Measurements from ENCODE around the gene PRKCG. TPM values are rescaled to one million over a fixed set of nuclear protein-coding genes. Genes with fewer than 3 reads are reported as not detected.

PRKCG gene
- total and polyA plus RNA-seq, 2 of the 8 experiments (the other 6 are each of a cell fraction or from before 2014, with no cell fraction given), result 6.1 to 10.6 TPM

DNA sequence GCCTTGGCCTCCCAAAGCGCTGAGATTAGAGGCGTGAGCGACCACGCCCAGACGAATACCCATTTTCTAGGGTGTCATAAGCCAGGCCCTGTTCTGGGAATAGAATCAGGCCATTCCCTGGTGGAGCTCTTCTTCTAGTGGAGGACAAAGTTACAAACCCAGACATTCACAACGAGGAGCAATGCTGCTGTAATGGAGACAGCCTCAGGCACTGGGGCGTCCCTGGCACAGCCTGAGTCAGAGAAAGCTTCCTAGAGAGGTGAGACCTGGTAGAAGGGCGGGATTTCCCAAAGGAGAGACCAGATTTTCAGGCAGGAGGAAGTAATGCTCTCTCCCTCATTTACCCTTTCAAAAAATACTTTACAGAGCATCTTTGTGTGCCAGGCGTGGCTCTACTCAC lies 12.7 kb downstream of the PRKCG start:
- no peak overlapping the region for H3K56ac ChIP-seq (replicated peaks; ENCODE audit: insufficient read length, low read depth, low read length)
- ChIA-PET POLR2A (ENCODE audit: partially characterized antibody) (interaction anchor here (0.5 to 1.1 kb wide), 3 partner anchors 24 to 283 kb away, joined by 3 to 4 read pairs (median 3); no protein-coding TSS in a partner anchor), CTCF (ENCODE audit: partially characterized antibody) (interaction anchor here (0.7 to 8.6 kb wide), 3 partner anchors 13 to 102 kb away, joined by 3 to 44 read pairs (median 3); partner anchors contain the start of gene PRKCG)
- H4K20me1 ChIP-seq (replicated peaks in 1 of 2; ENCODE audit: control insufficient read depth in 1 of 2, insufficient read depth in 2 of 2, low read length in 2 of 2), result no peaks in the 10 kb centered on the region
- peaks cover 6% of the 10 kb centered on the region for H3K23me2 ChIP-seq (ENCODE audit: low read depth, low read length)
- H3K4ac ChIP-seq (replicated peaks; ENCODE audit: insufficient read length, low read depth, low read length), result no peak overlapping the region
- no peak overlapping the region for H4K5ac ChIP-seq (ENCODE audit: insufficient read length, low read depth, low read length)
- no peak overlapping the region for H4K8ac ChIP-seq (ENCODE audit: extremely low read depth, insufficient read depth, low read length)
- peaks cover 0 to 3% (median 0%) of the 10 kb centered on the region in 4 experiments; a peak in 1 of 7 replicates for H3K27me3 ChIP-seq (replicated peaks in 1 of 4; ENCODE audit: control insufficient read depth in 3 of 4, extremely low read depth in 1 of 4, insufficient read depth in 3 of 4, low read length in 3 of 4)
- H3K18ac ChIP-seq (ENCODE audit: extremely low read depth, low read length), result no peak overlapping the region
- no peaks in the 10 kb centered on the region for H3K79me2 ChIP-seq (ENCODE audit: control insufficient read depth in 1 of 2, insufficient read depth in 2 of 2, low read length in 2 of 2)
- TF ChIP-seq SUZ12 (IDR thresholded peaks at IDR 0.05; ENCODE audit: low read length) (no peak), CTBP2 (IDR thresholded peaks at IDR 0.05; ENCODE audit: borderline replicate concordance, insufficient read depth, insufficient read length, low read length) (no peak), TCF12 (IDR thresholded peaks at IDR 0.05; ENCODE audit: low read depth, low read length) (no peak), MAX (IDR thresholded peaks at IDR 0.05) (no peak)
- H2BK120ac ChIP-seq (replicated peaks; ENCODE audit: low read depth, low read length), result no peak overlapping the region
- H3K4me1 ChIP-seq (replicated peaks in 1 of 4; ENCODE audit: control insufficient read depth in 3 of 4, insufficient read depth in 4 of 4, low read length in 3 of 4), result peaks cover 0 to 14% (median 9%) of the 10 kb centered on the region in 4 experiments; a peak in 5 of 7 replicates
- H3K79me1 ChIP-seq (ENCODE audit: low read depth, low read length), result no peaks in the 10 kb centered on the region
- H2AFZ ChIP-seq (ENCODE audit: low read length), result no peak overlapping the region
- no peak overlapping the region for H4K91ac ChIP-seq (replicated peaks; ENCODE audit: insufficient read length, low read length)
- H3K14ac ChIP-seq (ENCODE audit: insufficient read length), result no peak overlapping the region
- H3K27ac ChIP-seq (ENCODE audit: low read depth, low read length), result no peak overlapping the region
- no peak overlapping the region for H2AK5ac ChIP-seq (ENCODE audit: low read depth, low read length)
- no peak for FAIRE-seq
- WGBS, 2 experiments (ENCODE audit: extremely low coverage in 1 of 2, insufficient coverage in 1 of 2, insufficient read length in 1 of 2, insufficient replicate concordance in 2 of 2, low coverage in 1 of 2, low lambda C conversion rate in 2 of 2, missing lambda C conversion rate in 1 of 2), result 97% methylated on average over 9 of the region's 9 CpGs; no CpG with 5 or more reads in 1 of the 2 experiments
- peaks cover 0 to 4% (median 0%) of the 10 kb centered on the region in 4 experiments; a peak in 1 of 8 replicates for H3K36me3 ChIP-seq (ENCODE audit: control insufficient read depth in 2 of 4, insufficient read depth in 4 of 4, low read length in 3 of 4)
- H2BK12ac ChIP-seq (ENCODE audit: low read depth, low read length), result no peak overlapping the region
- no peak overlapping the region for H3K9ac ChIP-seq (replicated peaks in 1 of 4; ENCODE audit: extremely low read depth in 1 of 4, low read depth in 3 of 4, low read length in 3 of 4)
- no peak overlapping the region for H2BK20ac ChIP-seq (ENCODE audit: low read length)
- no peak overlapping the region for H2BK5ac ChIP-seq (ENCODE audit: low read depth, low read length)
- H3K23ac ChIP-seq (ENCODE audit: insufficient read length), result no peak overlapping the region
- no peak overlapping the region for H3K4me3 ChIP-seq (ENCODE audit: extremely low read depth in 1 of 4, insufficient read depth in 2 of 4, low read depth in 3 of 4, low read length in 4 of 4)
- no peak overlapping the region for H2BK15ac ChIP-seq (ENCODE audit: low read length)
- no peaks in the 10 kb centered on the region for H3K9me3 ChIP-seq (ENCODE audit: insufficient read depth in 2 of 2, low read depth in 1 of 2, low read length in 1 of 2)
- H3K4me2 ChIP-seq (ENCODE audit: insufficient read depth in 1 of 2, low read depth in 2 of 2, low read length in 2 of 2), result no peak overlapping the region
- DNase-seq (ENCODE audit: low read depth in 1 of 2, low spot score in 2 of 2), result no peak
